NAMALWA (cell line): ENCODE results near the gene GDPGP1.
"Not testable (repeated sequence)": the region's sequence is repeated elsewhere in the genome, so short reads cannot be mapped to it uniquely, and the experiment has no call there.

ENCODE experiments used
- DNase-seq: peaks from one replicate; pipeline ENCODE4 v3.0.0-alpha.2; 2015; ENCODE audit warnings: low spot score

GDPGP1 gene

DNA sequence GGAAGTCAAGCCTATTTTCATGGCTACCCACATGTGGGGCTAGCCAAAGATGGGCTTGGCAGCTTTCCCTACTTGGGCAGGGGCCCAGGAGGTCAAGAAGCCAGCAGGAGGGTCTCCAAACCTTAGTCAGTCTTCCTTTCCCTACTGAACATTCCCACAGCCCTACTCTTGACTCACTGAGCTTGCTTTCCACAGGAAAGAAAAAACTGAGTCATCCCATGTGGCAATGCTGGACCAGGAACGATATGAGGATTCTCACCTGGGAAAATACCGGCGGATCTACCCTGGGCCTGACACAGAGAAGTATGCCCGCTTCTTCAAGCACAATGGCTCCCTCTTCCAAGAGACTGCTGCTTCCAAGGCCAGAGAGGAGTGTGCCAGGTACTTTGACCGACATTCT lies 27.8 kb downstream of the GDPGP1 start:
- DNase-seq, result no peak

DNA sequence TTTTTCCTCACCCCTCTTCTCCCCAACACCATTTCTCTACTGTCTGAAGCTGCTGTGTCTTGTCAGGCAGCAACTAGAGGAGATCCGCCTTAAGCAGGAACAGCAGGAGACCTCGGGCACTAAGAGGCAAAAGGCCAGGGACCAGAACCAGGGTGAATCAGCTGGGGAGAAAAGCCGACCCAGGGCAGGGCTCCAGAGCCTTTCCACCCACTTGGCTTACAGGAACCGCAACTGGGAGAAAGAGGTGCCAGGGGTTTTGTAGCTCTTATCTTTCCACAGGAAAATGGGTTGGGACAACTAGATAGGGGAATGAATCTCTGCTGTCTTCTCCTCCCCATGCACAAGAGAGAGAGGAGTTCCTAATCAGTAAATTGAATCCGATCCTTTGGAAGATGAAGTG lies 28.4 kb downstream of the GDPGP1 start:
- no peak for DNase-seq

GRCh38 chr15:90264671-90265070 lies 30.7 kb downstream of the GDPGP1 start:
- no peak for DNase-seq

DNA sequence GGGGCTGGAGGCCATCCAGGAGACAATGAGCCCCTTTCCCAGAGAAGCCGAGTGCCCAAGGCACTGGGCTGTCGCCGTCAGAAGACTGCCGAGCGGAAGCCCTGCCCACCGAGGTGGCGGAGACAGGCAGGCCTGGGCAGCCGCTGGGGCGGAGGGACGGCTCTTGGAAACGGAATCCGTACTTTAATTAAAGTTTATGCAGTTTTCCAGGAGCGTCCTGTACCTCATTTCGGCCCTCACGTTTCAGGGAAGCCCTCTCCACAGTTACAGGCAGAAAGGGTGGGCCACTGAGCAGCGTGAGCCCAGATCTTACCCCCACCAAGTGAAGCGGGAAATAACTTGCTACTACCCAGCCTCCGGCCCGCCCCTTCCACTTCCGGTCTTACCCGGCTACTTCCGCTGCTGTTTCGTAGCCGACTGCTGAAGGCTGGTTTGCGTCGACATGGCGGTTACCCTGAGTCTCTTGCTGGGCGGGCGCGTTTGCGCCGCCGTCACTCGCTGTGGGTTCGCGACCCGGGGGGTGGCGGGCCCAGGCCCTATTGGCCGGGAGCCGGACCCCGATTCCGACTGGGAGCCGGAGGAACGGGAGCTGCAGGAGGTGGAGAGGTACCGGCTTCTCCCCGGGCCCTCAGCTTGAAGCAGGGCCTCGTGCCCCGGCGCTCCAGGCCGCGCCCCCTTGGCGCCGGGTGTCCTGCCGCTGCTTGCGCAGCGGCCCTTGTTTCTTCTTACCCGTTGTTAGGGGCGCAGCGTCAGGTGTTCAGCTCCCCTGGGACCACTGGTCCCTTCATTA lies 31.5 kb downstream of the GDPGP1 start, which contains the start of gene NGRN:
NGRN (plus strand) TSS at position 402 of the 790 bp plus-strand sequence; CDS start at position 443, 41 bp downstream.
- DNase-seq, result peak; percentile 95

- no peak for DNase-seq
These were observed 32.0 kb downstream of the GDPGP1 start for GRCh38 chr15:90266061-90266431.

- no peak for DNase-seq
These were observed 32.5 kb downstream of the GDPGP1 start for GRCh38 chr15:90266485-90266884.

DNA sequence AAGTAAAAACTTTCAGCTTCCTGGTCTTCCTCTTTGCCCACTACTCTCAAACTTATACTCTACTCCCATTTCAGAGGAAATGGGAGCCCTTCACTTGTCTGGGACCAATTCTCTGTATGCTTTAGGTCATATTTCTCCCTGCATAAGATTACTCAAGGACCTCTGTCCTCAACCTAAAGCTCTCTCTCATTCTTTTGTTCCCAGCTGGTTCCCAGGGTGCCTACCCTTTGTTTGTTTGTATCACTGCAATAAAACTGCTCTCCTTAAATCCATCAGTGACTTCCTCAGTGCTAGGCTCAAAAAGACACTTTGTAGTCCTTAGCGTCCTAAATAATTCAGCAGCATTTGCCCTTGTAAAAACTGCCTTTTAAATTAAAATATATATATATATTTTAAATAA lies 34.4 kb downstream of the GDPGP1 start:
- DNase-seq, result no peak

DNA sequence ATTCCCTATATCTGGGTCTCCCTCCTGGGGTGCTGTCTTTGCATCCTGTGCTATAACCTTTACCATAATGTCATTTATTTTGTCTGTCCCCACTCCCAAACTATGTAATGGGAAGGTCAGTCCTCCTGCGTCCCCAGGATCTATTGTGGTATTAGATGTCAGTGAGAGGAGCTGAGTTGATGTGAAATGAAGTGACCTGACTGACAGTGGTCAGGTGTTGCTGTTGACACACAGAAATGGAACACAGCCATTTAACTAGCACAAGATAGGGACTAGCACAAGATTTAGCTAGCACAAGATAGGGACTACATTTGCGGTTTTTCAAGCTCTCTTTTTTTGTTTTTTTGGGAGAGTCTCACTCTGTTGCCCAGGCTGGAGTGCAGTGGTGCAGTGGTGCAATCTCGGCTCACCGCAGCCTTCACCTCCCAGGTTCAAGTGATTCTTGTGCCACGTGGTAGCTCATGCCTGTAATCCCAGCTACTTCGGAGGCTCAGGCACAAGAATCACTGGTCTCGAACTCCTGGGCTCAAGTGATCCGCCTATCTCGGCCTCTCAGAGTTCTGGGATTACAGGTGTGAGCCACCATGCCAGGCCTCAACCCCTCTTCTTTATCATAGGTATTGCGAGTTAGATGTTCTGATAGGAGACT lies 36.6 kb downstream of the GDPGP1 start:
- DNase-seq, result no peak

DNA sequence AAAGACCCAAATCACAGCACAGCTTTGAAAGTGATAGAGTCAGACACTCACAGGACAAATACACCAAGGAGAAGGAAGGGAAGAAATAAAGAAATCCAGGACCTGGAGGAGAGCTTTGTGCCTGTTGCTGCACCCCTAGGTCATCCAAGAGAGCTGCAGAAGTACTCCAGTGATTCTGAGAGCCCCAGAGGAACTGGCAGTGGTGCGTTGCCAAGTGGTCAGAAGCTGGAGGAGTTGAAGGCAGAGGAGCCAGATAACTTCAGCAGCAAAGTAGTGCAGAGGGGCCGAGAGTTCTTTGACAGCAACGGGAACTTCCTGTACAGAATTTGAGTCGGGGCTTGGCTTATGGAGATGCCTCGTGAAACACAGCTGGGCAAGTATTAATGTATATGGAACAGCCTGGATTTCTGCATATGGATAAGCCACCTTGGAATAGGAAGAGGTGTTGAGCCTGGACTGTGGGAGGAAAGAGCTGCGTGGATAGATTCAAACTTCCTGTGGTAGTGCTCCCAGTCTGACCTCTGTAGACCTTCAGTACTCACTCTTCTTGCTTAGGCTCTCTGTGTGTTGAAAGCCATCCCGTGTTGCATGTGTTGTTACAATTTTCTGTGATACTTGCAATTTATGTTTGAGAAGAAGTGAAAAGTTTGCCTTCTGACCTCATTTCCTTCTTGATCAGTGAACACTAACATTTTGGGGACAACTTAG lies 37.6 kb downstream of the GDPGP1 start:
- DNase-seq, result no peak

GRCh38 chr15:90278467-90278866 lies 44.5 kb downstream of the GDPGP1 start:
- not testable (repeated sequence) for DNase-seq

GRCh38 chr15:90280743-90281142 lies 46.7 kb downstream of the GDPGP1 start:
- not testable (repeated sequence) for DNase-seq

DNA sequence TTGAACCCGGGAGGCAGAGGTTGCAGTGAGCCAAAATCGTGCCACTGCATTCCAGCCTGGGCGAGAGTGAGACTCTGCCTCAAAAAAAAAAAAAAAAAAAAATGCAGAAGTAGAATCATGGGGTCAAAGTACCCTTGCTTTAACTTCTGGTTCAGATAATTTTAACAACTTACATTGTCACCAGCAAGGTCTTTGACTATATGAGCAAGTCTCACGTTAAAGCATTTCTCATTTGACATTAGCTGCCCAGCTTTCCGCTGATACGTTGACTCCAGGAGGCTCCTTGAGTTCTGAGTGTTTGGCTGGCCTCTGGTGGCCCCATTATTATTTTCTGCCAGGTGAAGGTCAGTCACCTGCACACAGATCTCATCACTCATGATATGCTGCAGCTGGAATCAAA lies 47.6 kb downstream of the GDPGP1 start:
- not testable (repeated sequence) for DNase-seq

DNA sequence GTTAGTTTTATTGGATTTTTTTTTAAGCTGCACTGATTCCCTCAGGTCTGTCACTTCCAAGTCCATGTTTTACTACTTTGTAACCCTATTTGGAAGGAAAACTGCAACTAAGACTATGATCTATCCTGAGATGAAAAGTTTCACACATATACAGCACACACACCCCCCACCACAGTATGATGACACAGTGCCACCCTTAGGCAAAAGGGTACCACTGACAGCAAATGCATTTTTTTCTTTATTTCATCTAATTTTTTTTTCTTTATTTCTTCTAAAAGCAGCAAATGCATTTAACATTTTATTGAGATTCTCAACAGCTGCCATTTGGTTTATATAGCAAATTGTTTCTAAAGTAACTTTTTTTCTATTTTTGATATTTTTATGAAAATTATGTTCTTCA lies 52.7 kb downstream of the GDPGP1 start:
- peak; percentile 68 for DNase-seq

GRCh38 chr15:90287101-90287500 lies 53.1 kb downstream of the GDPGP1 start:
- DNase-seq, result no peak

GRCh38 chr15:90287946-90288345 lies 53.9 kb downstream of the GDPGP1 start:
- no peak for DNase-seq

- peak; percentile 80 for DNase-seq
These were observed 57.8 kb downstream of the GDPGP1 start for GRCh38 chr15:90291679-90292356.

- DNase-seq, result peak; percentile 82
These were observed 59.2 kb downstream of the GDPGP1 start for GRCh38 chr15:90293040-90293810.

DNA sequence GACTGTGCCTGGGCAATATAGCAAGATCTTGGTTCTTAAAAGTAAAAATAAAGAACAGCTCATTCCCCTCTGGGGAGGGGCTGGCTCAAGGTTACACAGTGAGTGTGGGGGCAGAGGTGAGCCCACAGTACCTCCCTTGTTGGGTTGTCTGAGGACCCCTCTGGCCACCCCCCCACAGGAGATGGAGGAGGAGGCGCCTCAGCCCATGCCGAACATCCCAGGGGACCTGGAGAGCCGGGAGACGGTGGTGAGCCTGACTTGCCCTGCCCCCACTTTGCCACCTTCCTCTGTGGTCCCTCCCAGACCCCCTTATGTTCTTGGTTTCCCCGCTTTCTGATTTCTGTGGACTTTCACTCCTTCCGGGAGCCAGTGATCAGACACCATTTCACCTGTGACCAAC lies 60.1 kb downstream of the GDPGP1 start:
- no peak for DNase-seq

DNA sequence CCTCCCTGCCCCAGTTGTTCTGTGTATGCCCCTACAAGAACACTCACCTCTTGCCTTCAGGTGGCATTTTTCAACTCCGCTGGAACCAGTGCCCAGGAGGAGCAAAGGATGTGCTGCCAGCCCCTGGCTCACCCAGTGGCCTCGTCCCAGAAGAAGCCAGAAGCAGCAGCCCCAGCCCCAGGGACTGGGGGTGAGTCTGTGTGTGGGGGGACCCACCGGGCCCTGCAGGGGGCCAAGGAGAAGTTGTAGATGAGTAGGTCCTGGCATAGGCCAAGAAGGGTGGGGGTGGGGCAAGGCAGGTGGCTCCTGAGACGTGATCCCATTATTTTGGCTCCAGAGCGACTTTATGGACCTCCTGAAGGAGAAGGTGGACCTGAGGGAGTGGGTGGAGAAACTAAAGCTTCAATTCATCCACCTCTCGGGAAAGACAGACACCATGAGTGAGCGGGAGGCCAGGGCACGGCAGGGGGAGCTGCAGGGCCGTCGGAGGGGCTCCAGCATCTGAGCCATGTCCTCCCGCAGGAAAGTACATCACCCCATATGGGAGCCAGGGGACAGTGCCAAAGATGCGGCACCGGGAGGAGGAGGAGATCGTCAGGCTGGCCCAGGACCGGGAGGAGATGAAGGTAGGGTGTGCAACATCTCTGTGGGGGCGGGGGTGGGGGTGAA lies 60.7 kb downstream of the GDPGP1 start:
- no peak for DNase-seq

GRCh38 chr15:90295270-90295648 lies 61.2 kb downstream of the GDPGP1 start:
- DNase-seq, result no peak
